Activated naive CD8-positive, alpha-beta T cell treated with anti-CD3 and anti-CD28 coated beads, Interleukin-2, amount 50 U/mL, for 16 hours (primary cell): Measurements from ENCODE around the gene EPB41L1.

Experiments
- DNase-seq: peaks from one replicate; pipeline ENCODE4 v3.0.0-alpha.2; 2020; ENCODE audit warnings: low read depth, low spot score

EPB41L1 gene

GRCh38 chr20:36219671-36220220 lies 65.2 kb downstream of the EPB41L1 start:
- DNase-seq = no peak

- no peak for DNase-seq
Observed at GRCh38 chr20:36225666-36226065, 71.1 kb downstream of the EPB41L1 start.

- DNase-seq = no peak
Observed at GRCh38 chr20:36228770-36229169, 74.2 kb downstream of the EPB41L1 start.

- no peak for DNase-seq
Observed at GRCh38 chr20:36230019-36230418, 75.5 kb downstream of the EPB41L1 start.

- DNase-seq = no peak
Observed at GRCh38 chr20:36231331-36231730, 76.8 kb downstream of the EPB41L1 start.

GRCh38 chr20:36234771-36235320 lies 80.3 kb downstream of the EPB41L1 start:
- DNase-seq = no peak

GRCh38 chr20:36235892-36236785 lies 81.6 kb downstream of the EPB41L1 start, which contains the start of gene AAR2:
Gene AAR2 (plus strand): TSS chr20:36236478. CDS start chr20:36239869, 3,391 bp downstream.
- DNase-seq = peak; percentile 67

- no peak for DNase-seq
Observed at GRCh38 chr20:36236786-36237121, 82.2 kb downstream of the EPB41L1 start.

GRCh38 chr20:36237477-36237876 lies 82.9 kb downstream of the EPB41L1 start:
- no peak for DNase-seq

- DNase-seq = no peak
Observed at GRCh38 chr20:36238153-36238552, 83.6 kb downstream of the EPB41L1 start.

- no peak for DNase-seq
Observed at GRCh38 chr20:36238760-36239159, 84.2 kb downstream of the EPB41L1 start.

GRCh38 chr20:36240076-36240475 lies 85.5 kb downstream of the EPB41L1 start:
- DNase-seq = no peak

GRCh38 chr20:36241678-36242077 lies 87.1 kb downstream of the EPB41L1 start:
- DNase-seq = no peak

- DNase-seq = no peak
Observed at GRCh38 chr20:36243726-36244125, 89.2 kb downstream of the EPB41L1 start.

- DNase-seq = no peak
Observed at GRCh38 chr20:36246401-36246800, 91.9 kb downstream of the EPB41L1 start.

GRCh38 chr20:36248836-36249235 lies 94.3 kb downstream of the EPB41L1 start:
- DNase-seq = no peak

GRCh38 chr20:36249450-36249849 lies 94.9 kb downstream of the EPB41L1 start:
- DNase-seq = no peak

GRCh38 chr20:36251426-36251825 lies 96.9 kb downstream of the EPB41L1 start:
- no peak for DNase-seq

- DNase-seq = no peak
Observed at GRCh38 chr20:36252511-36252910, 98.0 kb downstream of the EPB41L1 start.

- DNase-seq = no peak
Observed at GRCh38 chr20:36253036-36253435, 98.5 kb downstream of the EPB41L1 start.

- no peak for DNase-seq
Observed at GRCh38 chr20:36254076-36254475, 99.5 kb downstream of the EPB41L1 start.

- no peak for DNase-seq
Observed at GRCh38 chr20:36255445-36255844, 100.9 kb downstream of the EPB41L1 start.
